IMR-90 (cell line): ENCODE measurements around the gene MZB1. TPM values are rescaled to one million over a fixed set of nuclear protein-coding genes. Genes with fewer than 3 reads are reported as not detected.

Experiments used
- CHD1 ChIP-seq: IDR thresholded peaks from 2 replicates; pipeline ENCODE4 v1.6.1; 2012; ENCODE audit warnings: low read depth, low read length, improper control_type of control experiment
- polyA plus RNA-seq, 3 experiments: library from polyadenylated mRNA; depleted of rRNA; stranded (reverse); fragments of >200 nt; gene quantifications; 2 replicates each; pipeline ENCODE4 v1.2.3, GENCODE V29; 2012; ENCODE audit warnings: low replicate concordance in 1 of 3
- total RNA-seq: library from RNA; depleted of rRNA; stranded (reverse); fragments of >200 nt; gene quantifications from 2 replicates; pipeline ENCODE4 v1.2.3, GENCODE V29; 2012
- TF ChIP-seq, protein P1 (sequence below): fragments of 150-350 bp; IDR thresholded peaks from 2 replicates; pipeline ENCODE4 v1.6.1; 2016; ENCODE audit warnings: low read depth, mild to moderate bottlenecking, low read length, moderate library complexity, borderline replicate concordance
- TF ChIP-seq, protein P2 (sequence below): conservative IDR thresholded peaks from 2 replicates; pipeline ENCODE4 v1.5.1; 2012; ENCODE audit warnings: mild to moderate bottlenecking, low read depth, low read length, improper control_type of control experiment

The MZB1 gene
- total and polyA plus RNA-seq, 2 of the 4 experiments (the other 2 are of a cell fraction): not detected

DNA sequence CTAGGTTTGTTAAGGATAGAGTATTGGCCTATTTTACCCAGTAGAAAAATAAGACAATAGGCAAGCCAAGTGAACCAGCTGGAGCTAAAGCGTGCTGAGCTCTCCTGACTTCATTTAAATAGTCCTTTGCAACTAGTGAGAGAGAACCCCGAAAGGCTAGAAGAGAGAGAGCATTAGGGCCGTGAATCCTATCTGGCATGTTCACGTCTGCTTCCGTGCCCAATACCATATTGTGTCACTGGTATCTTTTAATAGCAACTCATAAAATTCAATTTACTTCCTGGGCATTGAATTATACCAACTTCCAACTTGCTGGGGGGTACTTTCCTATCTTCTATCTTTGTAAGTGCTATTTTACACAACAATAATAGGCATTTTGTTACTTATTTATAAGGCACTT is 35.8 kb upstream of the MZB1 start (continued):
- TF ChIP-seq, protein P1, sequence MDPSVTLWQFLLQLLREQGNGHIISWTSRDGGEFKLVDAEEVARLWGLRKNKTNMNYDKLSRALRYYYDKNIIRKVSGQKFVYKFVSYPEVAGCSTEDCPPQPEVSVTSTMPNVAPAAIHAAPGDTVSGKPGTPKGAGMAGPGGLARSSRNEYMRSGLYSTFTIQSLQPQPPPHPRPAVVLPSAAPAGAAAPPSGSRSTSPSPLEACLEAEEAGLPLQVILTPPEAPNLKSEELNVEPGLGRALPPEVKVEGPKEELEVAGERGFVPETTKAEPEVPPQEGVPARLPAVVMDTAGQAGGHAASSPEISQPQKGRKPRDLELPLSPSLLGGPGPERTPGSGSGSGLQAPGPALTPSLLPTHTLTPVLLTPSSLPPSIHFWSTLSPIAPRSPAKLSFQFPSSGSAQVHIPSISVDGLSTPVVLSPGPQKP: no peak
- TF ChIP-seq CHD1: no peak
- TF ChIP-seq, protein P2, sequence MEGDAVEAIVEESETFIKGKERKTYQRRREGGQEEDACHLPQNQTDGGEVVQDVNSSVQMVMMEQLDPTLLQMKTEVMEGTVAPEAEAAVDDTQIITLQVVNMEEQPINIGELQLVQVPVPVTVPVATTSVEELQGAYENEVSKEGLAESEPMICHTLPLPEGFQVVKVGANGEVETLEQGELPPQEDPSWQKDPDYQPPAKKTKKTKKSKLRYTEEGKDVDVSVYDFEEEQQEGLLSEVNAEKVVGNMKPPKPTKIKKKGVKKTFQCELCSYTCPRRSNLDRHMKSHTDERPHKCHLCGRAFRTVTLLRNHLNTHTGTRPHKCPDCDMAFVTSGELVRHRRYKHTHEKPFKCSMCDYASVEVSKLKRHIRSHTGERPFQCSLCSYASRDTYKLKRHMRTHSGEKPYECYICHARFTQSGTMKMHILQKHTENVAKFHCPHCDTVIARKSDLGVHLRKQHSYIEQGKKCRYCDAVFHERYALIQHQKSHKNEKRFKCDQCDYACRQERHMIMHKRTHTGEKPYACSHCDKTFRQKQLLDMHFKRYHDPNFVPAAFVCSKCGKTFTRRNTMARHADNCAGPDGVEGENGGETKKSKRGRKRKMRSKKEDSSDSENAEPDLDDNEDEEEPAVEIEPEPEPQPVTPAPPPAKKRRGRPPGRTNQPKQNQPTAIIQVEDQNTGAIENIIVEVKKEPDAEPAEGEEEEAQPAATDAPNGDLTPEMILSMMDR: no peak
